GM21576 (cell line): ENCODE measurements around the gene NECAP2.

Experiments
- ATAC-seq: cut with Tn5 transposase; IDR thresholded peaks from one replicate; pipeline ENCODE4 v1.9.1; 2021; ENCODE audit warnings: mild to moderate bottlenecking, moderate library complexity; ENCODE audit not compliant: unreplicated experiment

The NECAP2 gene, protein sequence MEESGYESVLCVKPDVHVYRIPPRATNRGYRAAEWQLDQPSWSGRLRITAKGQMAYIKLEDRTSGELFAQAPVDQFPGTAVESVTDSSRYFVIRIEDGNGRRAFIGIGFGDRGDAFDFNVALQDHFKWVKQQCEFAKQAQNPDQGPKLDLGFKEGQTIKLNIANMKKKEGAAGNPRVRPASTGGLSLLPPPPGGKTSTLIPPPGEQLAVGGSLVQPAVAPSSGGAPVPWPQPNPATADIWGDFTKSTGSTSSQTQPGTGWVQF

GRCh38 chr1:16440470-16441281 is at the start of gene NECAP2:
TSS of gene NECAP2 (plus strand) at chr1:16440724. CDS start at chr1:16440762, 38 bp downstream.
- ATAC-seq: peak; percentile 77

DNA sequence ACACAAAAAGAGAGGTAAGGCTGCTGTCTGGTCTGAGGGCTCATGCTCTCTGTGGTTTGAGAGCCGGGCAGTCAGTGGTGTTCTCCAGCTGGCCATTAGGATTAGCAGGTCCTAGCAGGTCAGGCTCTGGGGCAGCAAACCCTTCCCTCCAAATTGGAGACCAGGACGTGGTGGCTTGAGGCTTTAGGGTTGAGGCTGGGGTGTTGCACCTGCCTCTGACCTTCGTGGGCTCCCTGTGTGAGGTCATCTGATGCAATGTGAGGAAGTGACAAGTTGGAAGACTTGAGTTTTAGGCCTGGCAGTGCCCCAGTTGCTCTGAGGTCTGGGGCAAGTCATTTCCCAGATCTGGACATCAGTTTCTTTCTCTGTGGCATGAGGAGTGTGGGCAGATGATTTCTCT is 49.1 kb upstream of the NECAP2 start:
- ATAC-seq: no peak

DNA sequence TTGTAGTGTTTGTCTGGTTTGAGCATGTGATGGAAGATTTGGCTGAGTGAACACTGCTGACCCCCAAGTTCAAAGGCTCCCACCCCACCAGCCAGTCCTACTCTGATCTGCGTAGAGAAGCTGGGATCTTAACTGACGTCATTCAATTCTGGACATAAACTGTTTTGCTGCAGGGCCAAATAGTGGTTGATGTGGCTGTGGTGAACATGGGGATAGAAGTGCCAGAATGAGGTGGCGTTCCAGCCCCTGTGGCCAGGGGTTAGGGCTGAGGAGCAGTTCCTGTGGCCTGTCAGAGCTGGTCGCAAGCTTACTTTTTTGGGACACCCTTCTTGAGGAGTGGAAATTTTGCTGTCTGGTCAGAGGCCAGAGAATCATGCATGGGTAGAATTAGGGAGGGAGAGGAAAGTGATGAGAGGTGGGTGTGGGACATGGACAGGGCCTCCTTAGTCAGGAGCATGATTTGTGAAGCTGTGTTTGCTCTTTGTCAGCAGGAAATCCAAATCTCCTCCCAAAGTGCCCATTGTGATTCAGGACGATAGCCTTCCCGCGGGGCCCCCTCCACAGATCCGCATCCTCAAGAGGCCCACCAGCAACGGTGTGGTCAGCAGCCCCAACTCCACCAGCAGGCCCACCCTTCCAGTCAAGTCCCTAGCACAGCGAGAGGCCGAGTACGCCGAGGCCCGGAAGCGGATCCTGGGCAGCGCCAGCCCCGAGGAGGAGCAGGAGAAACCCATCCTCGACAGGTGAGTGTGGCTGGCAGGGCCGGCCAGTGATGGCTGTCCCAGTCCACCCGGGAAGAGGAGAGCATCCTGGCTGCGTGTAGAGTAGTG is 47.6 kb upstream of the NECAP2 start:
- no peak for ATAC-seq

- no peak for ATAC-seq
Observed at GRCh38 chr1:16393570-16394521, 46.7 kb upstream of the NECAP2 start.

- no peak for ATAC-seq
Observed at GRCh38 chr1:16394977-16395376, 45.5 kb upstream of the NECAP2 start.

GRCh38 chr1:16396591-16396990 is 43.9 kb upstream of the NECAP2 start:
- no peak for ATAC-seq

DNA sequence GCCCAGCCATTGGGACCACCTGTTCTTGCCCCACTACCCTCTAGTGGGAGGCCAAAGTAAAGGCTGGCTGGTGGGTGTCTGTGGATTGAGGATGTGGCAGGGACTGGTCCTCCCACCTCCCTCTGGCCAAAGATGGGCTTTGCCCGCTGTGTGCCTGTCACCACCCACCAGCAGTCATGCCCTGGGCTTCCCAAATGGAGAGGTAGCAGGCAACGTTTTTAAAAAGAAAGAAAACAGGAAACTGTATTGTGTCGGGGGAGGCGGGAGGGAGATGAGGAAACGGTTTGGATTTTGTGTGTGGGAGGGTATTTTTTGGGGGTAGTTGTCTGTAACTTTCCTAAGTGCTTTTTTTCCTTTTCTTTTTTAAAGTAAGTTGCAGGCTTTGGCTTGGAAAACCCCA is 43.4 kb upstream of the NECAP2 start:
- ATAC-seq: no peak

DNA sequence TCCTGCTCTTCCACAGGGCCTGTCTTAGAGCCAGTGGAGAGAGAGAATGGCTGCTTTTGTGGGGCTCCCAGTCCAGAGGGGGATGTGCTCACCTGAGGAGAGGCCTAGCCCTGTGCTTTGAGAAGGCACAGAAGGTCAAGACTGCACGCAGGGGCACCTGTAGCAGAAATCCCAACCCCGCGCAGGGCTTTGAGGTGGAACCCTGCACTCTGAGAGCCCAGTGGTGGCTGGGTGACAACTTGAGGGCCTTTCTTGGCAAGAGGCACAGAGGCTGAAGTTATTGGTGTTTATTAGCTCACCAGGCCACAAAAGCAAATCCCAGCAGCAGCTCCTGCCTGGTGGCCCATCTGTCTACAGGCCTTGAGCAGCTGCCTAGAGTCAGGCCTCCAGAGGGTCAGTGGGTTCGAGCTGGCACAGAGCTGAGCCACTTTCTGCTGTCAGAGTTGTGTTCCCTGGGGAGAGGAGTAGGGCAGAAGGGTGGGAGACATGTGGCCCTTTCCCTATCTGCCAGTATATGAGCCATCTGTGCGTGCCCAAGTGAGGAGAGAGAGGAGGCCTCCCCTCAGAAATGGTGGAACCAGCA is 42.1 kb upstream of the NECAP2 start:
- ATAC-seq: no peak

- no peak for ATAC-seq
Observed at GRCh38 chr1:16402742-16403141, 37.8 kb upstream of the NECAP2 start.

GRCh38 chr1:16405441-16405840 is 35.1 kb upstream of the NECAP2 start:
- ATAC-seq: no peak

GRCh38 chr1:16406868-16407267 is 33.7 kb upstream of the NECAP2 start:
- no peak for ATAC-seq

DNA sequence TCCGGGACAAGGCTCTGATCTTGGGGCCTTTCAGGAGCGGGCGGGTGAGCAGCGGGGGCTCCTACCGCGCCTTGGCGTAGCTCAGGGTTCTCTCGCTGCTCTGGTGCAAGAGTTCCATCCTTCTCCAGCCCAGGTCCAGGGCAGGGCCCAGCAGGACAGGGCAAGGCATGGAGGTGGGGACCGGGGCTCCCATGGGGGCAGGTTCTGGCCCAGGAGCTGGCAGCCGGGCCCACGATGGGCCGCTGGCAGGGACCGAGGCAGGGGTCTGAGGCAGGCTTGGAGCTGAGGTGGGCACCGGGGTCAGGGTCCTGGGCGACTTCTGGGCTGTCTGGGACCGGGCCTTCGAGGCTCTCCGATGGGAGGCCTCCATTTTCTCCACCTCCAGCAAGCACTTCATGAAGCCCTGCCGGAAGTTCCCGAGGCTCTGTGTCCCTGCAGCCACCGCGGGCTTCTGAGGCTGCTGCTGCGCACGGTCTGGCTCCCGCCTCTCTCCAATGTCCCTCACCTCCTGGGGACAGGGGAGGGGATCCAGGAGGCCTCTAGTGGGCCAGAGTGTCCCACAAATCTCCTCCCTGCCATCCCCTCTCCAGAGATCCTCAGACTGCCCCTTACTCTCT is 30.9 kb upstream of the NECAP2 start:
- no peak for ATAC-seq

- ATAC-seq: no peak
Observed at GRCh38 chr1:16410803-16411202, 29.7 kb upstream of the NECAP2 start.

DNA sequence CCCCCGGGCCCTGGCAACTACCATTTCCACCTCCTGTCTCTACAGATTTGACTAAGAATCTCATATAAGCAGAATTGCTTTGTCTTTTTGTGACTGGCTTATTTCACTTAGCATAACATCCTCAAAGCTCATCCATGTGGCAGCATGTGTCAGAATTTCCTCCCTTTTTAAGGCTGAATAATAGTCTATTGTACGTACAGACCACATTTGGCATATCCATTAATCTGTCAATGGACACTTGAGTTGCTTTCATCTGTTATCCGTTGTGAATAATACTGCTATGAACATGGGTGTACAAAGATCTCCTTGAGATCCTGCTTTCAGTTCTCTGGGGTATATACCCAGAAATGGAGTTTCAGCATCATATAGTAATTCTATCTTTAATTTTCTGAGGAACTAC is 27.3 kb upstream of the NECAP2 start:
- no peak for ATAC-seq

DNA sequence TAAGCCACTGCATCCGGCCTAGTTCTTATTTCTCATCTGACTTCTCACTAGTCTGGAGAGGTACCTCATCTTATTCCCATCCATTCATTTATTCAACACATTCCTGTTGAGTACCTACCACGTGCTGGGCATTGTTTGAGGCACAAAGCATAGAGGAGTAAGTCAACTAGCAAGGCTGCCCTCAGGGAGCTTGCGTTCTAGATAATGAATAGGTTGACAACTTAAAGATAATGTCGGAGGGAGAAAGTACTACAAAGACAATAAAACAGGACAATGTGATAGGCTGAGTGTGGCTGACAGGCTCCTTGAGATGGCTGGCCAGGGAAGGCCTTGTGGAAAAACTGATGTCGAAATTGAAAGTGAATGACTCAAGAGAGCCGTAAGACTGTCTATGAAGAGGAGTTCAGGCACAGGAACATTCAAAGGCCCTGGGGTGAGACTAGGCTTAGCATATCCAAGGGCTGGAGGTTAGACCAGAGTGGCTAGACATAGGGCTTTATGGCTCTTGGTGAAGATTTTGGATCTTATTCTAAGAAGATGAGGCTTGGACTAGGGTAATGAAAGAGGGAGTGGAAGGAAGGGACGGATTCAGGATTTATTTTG is 21.6 kb upstream of the NECAP2 start:
- no peak for ATAC-seq

DNA sequence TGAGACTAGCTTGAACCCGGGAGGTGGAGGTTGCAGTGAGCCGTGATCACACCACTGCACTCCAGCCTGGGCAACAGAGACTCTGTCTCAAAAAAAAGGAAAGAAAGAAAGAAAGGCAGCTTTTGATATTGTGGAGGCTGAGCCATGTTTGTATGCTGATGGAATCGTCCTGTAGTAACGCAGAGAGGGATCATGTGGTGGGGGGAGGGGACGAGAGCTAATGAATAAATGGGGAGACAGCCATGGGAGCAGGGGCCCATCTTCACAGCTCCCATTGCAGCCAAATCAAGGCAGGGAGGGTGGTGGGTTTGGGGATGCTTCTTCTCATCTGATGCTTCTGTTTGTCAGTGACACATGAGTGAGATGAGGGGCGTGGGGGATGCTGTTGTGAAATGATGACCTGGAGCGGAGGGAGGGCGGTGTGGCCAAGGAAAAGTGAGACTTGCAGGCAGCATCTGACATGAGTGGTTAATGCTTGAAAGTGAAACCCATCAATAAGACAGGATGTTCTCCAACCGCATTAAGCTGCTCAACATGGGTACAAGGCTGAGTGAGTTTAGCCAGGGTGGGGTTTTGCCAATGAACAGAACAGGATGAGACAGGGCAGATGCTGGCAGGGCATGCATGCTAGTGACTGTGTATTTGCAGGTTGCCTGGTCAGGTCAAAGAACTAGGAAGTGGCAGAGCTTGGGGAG is 20.0 kb upstream of the NECAP2 start:
- peak; percentile 87 for ATAC-seq

DNA sequence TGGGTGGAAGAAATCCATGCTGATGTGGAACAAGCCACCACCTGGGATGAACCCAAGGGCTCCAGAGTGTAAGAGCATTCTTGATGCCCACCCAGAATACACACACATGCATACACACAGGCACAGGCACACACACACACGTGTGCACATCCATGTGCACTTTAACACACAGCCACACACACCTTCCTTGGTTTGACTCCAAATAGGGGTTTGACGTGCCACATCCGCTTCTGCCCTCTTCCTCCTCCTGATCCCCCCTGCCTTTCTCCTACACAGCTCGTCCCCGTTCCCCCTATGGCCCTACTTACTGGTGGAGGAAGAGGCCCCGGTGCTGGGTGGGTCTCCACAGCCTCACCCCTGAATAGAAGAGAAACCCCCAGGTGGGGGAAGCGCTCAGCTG is 19.3 kb upstream of the NECAP2 start:
- no peak for ATAC-seq

GRCh38 chr1:16422041-16422440 is 18.5 kb upstream of the NECAP2 start:
- ATAC-seq: no peak
